Activated T-helper 1 cell treated with Interleukin-2 at 50 U/mL for 16 hours (primary cell): Measurements from ENCODE around the gene POLD3.

Experiments used
- DNase-seq: peaks from one replicate; pipeline ENCODE4 v3.0.0-alpha.2; 2020; ENCODE audit warnings: low read depth

The POLD3 gene, protein sequence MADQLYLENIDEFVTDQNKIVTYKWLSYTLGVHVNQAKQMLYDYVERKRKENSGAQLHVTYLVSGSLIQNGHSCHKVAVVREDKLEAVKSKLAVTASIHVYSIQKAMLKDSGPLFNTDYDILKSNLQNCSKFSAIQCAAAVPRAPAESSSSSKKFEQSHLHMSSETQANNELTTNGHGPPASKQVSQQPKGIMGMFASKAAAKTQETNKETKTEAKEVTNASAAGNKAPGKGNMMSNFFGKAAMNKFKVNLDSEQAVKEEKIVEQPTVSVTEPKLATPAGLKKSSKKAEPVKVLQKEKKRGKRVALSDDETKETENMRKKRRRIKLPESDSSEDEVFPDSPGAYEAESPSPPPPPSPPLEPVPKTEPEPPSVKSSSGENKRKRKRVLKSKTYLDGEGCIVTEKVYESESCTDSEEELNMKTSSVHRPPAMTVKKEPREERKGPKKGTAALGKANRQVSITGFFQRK

GRCh38 chr11:74592441-74593362 lies at the start of gene POLD3:
TSS of gene POLD3 (plus strand) at chr11:74592582. CDS start at chr11:74592659, 77 bp downstream.
- DNase-seq = peak; percentile 90

GRCh38 chr11:74543991-74544390 lies 48.4 kb upstream of the POLD3 start:
- no peak for DNase-seq

GRCh38 chr11:74546752-74547151 lies 45.6 kb upstream of the POLD3 start:
- DNase-seq = no peak

DNA sequence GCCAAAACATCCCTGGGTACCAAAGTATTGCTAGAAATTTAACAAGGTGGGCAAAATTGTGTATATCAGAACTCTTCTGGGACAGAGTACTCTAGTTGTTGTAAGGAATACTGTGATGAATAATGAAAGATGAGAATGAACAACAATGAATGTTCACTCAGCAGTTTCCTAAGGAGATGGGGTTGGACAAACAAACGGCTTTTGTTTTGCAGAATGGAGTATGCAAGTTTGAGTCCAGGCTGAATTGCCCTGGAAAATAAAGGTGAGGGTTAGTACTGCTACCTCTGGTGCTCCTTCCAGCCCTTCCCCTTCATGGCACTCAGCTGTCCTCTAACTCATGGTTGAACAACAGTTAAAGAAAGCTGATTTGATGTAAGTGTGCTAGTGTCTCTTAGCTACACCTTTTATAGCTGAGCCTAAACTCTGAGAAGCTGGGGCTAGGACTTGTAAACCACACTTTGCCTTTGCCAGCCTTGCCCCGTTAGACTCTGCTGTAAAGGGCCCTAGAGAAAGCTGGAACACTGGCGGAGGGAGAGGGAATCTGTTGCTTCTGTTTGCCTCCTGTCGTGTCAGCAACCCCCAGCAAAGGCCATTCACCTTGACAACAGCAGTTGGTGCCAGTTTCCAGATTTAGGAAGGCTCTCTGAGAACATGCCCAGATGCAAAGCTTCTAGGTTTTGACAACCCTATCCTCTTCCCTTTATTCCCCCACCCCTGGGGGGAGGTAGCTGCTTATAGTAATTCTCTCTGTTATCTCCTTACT lies 41.2 kb upstream of the POLD3 start:
- DNase-seq = no peak

GRCh38 chr11:74551754-74552145 lies 40.6 kb upstream of the POLD3 start:
- DNase-seq = no peak

DNA sequence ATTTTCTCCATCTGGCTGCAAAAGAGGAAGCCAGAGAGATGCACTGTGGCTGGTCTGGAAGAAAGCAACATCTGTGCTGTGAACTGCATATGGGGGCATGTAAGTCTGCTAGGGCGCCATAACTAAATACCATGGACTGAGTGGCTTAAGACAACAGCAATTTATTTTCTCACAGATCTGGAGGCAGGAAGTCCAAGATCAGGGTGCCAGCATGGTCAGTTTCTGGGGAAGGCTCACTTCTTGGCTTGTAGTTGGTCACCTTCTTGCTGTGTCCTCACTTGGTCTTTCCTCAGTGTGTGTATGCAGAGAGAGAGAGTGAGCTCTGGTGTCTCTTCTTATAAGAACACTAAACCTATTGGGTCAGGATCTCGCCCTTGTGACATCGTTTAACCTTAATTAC lies 34.9 kb upstream of the POLD3 start:
- DNase-seq = no peak

- DNase-seq = no peak
Observed at GRCh38 chr11:74559110-74559933, 33.1 kb upstream of the POLD3 start.

GRCh38 chr11:74559934-74560309 lies 32.5 kb upstream of the POLD3 start:
- DNase-seq = no peak

DNA sequence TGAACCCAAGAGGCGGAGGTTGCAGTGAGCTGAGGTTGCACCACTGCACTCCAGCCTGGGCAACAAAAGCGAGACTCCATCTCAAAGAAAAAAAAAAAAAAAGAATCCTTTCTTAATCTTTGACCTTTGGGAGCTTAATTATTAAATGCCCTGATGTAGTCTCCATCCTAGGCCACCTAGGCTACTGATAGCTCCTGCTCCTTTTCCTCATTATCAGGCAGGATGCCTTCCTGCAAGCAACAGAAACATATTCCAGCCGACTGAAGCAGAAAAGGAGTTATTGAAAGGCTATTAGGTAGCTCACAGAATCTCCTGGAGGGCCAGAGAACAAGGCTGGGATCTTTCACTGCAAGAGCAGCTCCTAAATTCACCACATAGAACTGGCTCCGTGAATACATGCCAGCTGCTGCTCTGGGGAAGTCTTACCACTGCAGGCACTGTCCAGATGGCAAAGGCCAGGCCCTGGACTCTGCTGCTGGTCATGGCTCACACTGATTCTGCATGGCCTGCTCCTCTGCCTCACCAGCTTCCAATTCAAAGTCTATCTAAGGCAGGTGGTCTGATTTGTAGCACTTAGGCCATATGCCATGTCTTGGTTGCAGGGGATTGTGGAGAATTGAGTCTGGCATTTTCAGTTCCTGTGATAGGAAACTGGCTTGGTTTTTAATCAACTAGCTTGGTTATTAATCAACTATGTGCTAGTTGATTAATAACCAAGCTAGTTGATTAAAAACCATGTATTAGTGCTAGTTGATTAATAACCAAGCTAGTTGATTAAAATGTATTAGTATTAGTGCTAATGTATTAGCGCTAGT lies 26.0 kb upstream of the POLD3 start:
- DNase-seq = no peak

DNA sequence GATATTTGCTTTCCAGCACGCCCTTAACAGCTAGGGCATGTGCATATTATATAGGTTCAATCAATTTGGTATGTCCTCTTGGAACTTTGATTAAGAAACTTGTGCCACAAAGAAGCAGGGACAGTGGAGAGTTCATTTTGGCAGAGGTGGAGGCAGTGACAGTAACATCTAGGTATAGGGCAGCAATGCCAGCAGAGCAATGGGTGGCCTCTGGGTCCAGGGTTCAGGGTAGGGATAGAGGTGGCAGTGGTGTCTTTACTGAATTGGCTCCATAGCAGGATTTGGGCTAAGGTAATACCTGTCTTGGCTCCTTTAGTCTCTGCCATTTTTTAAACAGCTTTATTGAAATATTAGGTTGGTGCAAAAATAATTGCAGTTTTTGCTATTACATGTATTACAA lies 24.4 kb upstream of the POLD3 start:
- DNase-seq = no peak

- DNase-seq = no peak
Observed at GRCh38 chr11:74570266-74571061, 21.9 kb upstream of the POLD3 start.

- DNase-seq = no peak
Observed at GRCh38 chr11:74571062-74571399, 21.4 kb upstream of the POLD3 start.

DNA sequence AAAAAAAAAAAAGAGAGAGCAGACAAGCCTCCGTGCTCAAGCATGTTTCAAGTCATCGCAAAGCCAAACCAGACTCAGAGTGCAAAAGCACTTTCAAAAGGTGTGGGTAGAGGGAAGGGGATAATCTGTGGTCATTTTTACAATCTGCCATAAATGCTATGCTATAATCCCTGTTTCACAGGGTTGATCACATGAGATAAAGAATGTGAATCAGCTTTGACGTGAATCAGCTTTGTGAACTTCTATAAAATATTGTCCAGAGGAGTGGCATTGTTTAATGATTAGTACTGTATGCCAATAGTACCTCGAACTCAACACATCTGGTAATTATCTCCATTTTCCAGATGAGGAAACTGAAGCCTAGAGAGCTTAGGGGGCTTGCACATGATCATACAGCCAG lies 20.0 kb upstream of the POLD3 start:
- no peak for DNase-seq

DNA sequence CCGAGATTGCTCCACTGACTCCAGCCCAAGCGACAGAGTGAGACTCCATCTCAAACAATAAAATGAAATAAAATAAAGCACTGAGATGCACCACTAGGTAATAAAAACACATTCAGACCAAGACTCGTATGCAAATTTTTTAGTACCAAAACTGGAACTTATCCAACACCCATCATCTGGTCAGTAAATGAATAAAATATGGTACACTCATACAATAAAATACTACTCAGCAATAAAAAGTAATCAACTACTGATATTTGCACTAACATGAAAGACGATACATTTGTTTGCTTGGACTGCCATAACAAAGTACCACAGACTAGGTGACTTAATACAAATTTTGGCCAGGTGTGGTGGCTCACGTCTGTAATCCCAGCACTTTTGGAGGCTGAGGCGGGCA lies 17.8 kb upstream of the POLD3 start:
- DNase-seq = no peak

- DNase-seq = no peak
Observed at GRCh38 chr11:74575999-74576398, 16.4 kb upstream of the POLD3 start.

DNA sequence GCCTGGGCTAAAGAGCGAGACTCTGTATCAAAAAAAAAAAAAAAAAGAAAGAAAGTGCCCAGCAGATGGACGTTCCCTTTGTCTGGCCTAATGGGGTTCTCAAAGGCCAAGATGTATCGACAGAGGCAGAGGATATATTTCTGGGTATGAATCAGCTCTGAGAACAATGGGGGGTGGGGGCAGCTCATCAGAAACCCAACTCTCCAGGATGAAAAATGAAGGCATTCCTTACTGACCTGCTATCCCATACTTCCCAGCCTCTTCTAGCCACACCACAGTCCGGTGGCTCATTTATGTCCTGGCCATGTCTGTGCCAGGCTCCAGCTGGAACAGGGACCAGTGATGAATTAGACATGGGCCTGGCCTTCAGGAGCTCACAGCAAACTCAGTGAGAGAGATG lies 15.2 kb upstream of the POLD3 start:
- DNase-seq = no peak

GRCh38 chr11:74577624-74578396 lies 14.6 kb upstream of the POLD3 start:
- no peak for DNase-seq

GRCh38 chr11:74579577-74580270 lies 12.7 kb upstream of the POLD3 start:
- DNase-seq = no peak
